ENCODE data around the gene SEMA3B. TPM values are rescaled to one million over a fixed set of nuclear protein-coding genes. Genes with fewer than 3 reads are reported as not detected.
A peak's percentile ranks its signal among the peaks of the same experiment; 100 is the strongest.

Gene SEMA3B
- total and polyA plus RNA-seq, 4 donors: 39.6 to 95.7 (median 61.7) TPM

DNA sequence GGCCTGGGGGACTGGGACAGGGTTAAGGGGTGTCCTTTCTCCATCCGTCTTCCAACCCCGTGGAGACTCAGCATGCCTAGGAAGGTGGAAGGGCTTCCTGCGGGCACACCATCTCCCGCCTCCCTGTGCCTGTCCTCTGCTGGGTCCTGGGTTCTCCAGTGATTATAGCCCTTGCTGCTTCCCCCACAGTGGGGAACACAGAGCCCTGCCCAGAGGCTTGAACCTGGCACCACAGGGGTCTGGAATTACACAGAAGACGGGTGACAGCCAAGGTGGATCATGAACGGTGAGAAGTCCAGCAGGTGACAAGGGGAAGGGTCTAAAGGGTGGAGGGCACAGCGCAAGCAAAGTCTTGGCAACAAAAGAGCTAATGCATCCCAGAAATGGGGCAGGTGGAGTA, 6.2 kb upstream of the SEMA3B start:
- Histone ChIP-seq H3K27ac (ENCODE audit: low read depth in 1 of 2, low read length in 1 of 2) (peak overlapping the region in 1 of 2 donors; percentile 12), H3K36me3 (ENCODE audit: control insufficient read depth in 4 of 4, insufficient read depth in 4 of 4, low read length in 4 of 4) (peaks cover 2 to 15% (median 6%) of the 10 kb centered on the region in 4 donors), H3K9ac (ENCODE audit: insufficient read depth in 1 of 2, low read length in 2 of 2) (no peak overlapping the region), H3K4me3 (no peak overlapping the region), H3K4me1 (ENCODE audit: control insufficient read depth in 5 of 5, insufficient read depth in 5 of 5, low read length in 5 of 5) (peaks cover 0 to 56% (median 29%) of the 10 kb centered on the region in 5 donors), H3K27me3 (ENCODE audit: control insufficient read depth in 3 of 3, insufficient read depth in 3 of 3, low read length in 2 of 3) (no peaks in the 10 kb centered on the region), H3K9me3 (ENCODE audit: control insufficient read depth in 4 of 4, insufficient read depth in 3 of 4, low read length in 3 of 4) (no peaks in the 10 kb centered on the region)
- DNase-seq (no peak), ATAC-seq (ENCODE audit: insufficient read depth, low FRiP score) (no peak)
- 87 to 94% methylated on average over 7 of the region's 7 CpGs for WGBS, 2 donors
- TF ChIP-seq, protein P1, sequence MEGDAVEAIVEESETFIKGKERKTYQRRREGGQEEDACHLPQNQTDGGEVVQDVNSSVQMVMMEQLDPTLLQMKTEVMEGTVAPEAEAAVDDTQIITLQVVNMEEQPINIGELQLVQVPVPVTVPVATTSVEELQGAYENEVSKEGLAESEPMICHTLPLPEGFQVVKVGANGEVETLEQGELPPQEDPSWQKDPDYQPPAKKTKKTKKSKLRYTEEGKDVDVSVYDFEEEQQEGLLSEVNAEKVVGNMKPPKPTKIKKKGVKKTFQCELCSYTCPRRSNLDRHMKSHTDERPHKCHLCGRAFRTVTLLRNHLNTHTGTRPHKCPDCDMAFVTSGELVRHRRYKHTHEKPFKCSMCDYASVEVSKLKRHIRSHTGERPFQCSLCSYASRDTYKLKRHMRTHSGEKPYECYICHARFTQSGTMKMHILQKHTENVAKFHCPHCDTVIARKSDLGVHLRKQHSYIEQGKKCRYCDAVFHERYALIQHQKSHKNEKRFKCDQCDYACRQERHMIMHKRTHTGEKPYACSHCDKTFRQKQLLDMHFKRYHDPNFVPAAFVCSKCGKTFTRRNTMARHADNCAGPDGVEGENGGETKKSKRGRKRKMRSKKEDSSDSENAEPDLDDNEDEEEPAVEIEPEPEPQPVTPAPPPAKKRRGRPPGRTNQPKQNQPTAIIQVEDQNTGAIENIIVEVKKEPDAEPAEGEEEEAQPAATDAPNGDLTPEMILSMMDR (IDR thresholded peaks at IDR 0.05; ENCODE audit: control extremely low read depth, extremely low read depth): no peak

DNA sequence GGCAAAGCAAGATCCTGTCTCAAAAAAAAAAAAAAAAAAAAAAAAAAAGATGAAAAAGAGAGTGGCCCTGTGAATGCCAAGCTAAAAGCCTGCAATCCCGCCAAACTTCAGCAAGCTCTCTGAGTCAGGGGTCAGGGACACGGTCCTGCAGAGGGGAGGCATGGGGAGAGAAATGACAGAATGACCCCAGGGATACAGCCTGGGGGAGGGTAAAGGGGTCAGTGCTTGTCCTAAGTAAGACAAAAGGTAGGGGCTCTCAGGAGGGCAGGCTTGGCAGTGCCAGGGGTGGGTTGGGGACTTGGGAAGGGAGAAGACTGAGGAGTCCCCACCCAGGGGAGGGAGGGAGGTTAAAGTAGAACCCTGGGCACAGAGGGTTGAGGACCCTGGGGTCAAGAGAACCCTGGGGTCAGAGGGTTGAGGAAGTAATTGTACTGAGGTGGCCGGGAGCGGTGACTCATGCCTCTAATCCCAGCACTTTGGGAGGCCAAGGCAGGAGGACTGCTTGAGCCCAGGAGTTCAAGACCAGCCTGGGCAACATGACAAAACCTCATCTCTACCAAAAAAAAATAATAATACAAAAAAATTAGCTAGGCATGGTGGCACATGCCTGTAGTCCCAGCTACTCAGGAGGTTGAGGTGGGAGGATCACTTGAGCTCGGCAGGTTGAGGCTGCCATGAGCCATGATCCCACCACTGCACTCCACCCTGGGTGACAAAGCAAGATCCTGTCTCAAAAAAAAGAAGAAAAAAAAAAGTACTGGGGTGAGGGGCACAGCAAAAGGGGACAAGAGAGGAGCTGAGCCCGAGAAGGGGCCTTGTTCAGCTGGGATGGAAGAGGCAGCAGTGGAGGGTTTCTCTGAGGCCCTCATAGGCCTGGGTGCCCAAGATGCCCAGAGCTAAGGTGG, 5.2 kb upstream of the SEMA3B start:
- Histone ChIP-seq H3K27ac (ENCODE audit: low read depth in 1 of 2, low read length in 1 of 2) (peak overlapping the region in 1 of 2 donors; percentile 44), H3K4me3 (no peak overlapping the region), H3K27me3 (ENCODE audit: control insufficient read depth in 3 of 3, insufficient read depth in 3 of 3, low read length in 2 of 3) (no peaks in the 10 kb centered on the region), H3K4me1 (ENCODE audit: control insufficient read depth in 5 of 5, insufficient read depth in 5 of 5, low read length in 5 of 5) (peaks cover 0 to 66% (median 30%) of the 10 kb centered on the region in 5 donors), H3K9me3 (ENCODE audit: control insufficient read depth in 4 of 4, insufficient read depth in 3 of 4, low read length in 3 of 4) (no peaks in the 10 kb centered on the region), H3K36me3 (ENCODE audit: control insufficient read depth in 4 of 4, insufficient read depth in 4 of 4, low read length in 4 of 4) (peaks cover 0 to 6% (median 0%) of the 10 kb centered on the region in 4 donors), H3K9ac (ENCODE audit: insufficient read depth in 1 of 2, low read length in 2 of 2) (no peak overlapping the region)
- TF ChIP-seq, protein P1 (IDR thresholded peaks at IDR 0.05; ENCODE audit: control extremely low read depth, extremely low read depth): no peak
- WGBS, 2 donors: 67 to 71% methylated on average over 6 of the region's 6 CpGs
- DNase-seq (peak in 1 of 3 donors; percentile 34), ATAC-seq (ENCODE audit: insufficient read depth, low FRiP score) (no peak)

DNA sequence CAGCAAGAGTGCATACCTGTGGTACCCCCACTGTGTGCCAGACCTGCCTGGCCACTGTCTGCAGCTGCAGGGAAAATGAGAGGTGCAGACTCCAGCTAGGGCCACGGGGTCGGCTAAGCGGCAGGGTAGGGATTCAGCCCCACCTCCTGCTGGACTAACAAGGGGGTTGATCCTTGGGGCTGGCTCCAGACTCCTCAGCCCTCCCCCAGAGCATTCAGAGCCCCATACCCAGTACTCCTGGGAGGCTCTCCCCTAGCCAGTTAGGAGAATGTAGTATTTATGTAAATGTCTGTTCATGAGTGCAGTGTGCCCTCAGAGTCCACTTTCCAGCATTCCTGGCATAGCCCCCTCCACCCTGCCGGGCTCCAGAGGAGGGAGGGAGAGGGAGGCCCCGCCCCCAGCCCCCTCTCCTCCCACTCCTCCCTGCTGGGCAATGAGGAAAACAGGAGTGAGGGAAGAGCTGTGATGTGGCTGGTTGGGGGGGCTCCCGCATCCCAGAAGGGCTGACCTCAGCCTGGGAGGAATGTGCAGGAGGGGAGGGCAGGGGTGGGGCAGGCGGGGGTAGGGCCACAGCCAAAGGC, 4.5 kb upstream of the SEMA3B start:
- peak; percentile 36 for ATAC-seq (ENCODE audit: insufficient read depth, low FRiP score)
- H3K9me3 ChIP-seq (ENCODE audit: control insufficient read depth in 4 of 4, insufficient read depth in 3 of 4, low read length in 3 of 4): no peaks in the 10 kb centered on the region
- TF ChIP-seq, protein P1 (IDR thresholded peaks at IDR 0.05; ENCODE audit: control extremely low read depth, extremely low read depth): no peak
- WGBS, 2 donors: 39 to 61% methylated on average over 6 to 7 of the region's 7 CpGs
- H3K27me3 ChIP-seq (ENCODE audit: control insufficient read depth in 3 of 3, insufficient read depth in 3 of 3, low read length in 2 of 3): no peaks in the 10 kb centered on the region
- H3K4me3 ChIP-seq: no peak overlapping the region
- no peaks in the 10 kb centered on the region for H3K36me3 ChIP-seq (ENCODE audit: control insufficient read depth in 4 of 4, insufficient read depth in 4 of 4, low read length in 4 of 4)
- H3K4me1 ChIP-seq (ENCODE audit: control insufficient read depth in 5 of 5, insufficient read depth in 5 of 5, low read length in 5 of 5): peaks cover 0 to 72% (median 34%) of the 10 kb centered on the region in 5 donors
- DNase-seq: peak; percentile 94 to 96 (median 96)
- no peak overlapping the region for H3K9ac ChIP-seq (ENCODE audit: insufficient read depth in 1 of 2, low read length in 2 of 2)
- peak overlapping the region; percentile 44 to 55 for H3K27ac ChIP-seq (ENCODE audit: low read depth in 1 of 2, low read length in 1 of 2)
